Medulla oblongata (tissue), 1 donor: Measurements from ENCODE around the gene SPDYE6.
"Not testable (repeated sequence)": the region's sequence is repeated elsewhere in the genome, so short reads cannot be mapped to it uniquely, and the experiment has no call there.

Experiments used
- DNase-seq: peaks from one replicate; pipeline ENCODE4 v3.0.0-alpha.2; 2015; ENCODE audit errors: extremely low spot score

Gene SPDYE6

DNA sequence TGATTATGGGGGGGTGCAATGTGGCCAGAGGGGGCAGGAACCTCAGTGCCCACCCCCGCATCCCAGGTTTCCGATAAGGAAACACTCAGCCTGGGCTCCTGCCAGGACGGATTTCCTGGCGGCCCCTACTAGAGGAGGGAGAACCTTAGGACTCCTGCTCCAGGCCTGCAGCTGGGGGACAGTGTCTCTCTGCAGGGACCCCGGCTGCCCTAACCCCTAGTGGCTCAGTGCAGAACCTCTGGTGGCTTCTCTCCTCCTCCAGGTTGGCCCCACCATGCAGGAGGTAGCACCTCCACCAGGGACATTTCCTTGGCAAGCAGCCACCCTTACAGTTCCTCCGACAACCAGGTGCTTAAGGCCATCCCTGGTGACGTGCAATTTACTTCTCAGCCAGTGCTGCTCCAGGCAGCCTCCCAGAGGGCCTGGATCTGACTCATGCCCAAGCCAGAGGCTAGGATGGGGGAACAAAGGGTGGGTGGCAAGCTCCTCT, 37.7 kb downstream of the SPDYE6 start:
- no peak for DNase-seq

DNA sequence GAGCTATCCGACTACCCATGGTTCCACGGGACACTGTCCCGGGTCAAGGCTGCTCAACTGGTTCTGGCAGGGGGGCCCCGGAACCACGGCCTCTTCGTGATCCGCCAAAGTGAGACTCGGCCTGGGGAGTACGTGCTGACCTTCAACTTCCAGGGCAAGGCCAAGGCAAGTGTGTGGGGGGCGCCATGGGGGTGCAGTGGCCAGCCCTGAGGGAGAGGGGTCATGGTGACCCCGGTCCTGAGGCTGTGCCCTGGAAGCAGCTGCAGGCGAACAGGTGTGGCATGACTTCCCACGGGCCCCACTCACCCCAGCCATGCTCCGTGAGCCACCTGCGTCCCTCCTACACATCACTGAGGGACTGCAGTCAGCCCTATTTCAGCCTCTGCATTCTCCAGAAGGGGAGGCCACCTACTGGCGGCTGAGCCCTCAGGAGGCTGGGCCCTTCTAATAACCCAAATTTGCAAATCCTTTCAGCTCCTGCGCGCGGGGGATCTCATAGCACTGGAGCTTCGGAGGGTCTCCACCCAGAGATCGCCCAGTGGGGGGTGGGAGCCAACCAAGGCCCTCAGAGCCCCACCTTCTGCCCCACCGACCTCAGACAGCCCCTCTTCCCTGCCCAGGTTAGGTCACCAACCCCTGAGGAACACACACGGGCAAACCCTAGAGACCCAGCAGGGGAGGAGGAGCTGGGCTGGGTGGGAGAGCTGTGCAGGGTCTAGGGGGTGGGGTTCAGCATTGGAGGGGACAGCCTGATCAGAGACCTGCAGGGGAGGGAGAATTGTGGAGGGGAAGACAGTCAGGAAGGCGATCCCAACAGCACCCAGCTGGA, 38.8 kb downstream of the SPDYE6 start:
- no peak for DNase-seq

DNA sequence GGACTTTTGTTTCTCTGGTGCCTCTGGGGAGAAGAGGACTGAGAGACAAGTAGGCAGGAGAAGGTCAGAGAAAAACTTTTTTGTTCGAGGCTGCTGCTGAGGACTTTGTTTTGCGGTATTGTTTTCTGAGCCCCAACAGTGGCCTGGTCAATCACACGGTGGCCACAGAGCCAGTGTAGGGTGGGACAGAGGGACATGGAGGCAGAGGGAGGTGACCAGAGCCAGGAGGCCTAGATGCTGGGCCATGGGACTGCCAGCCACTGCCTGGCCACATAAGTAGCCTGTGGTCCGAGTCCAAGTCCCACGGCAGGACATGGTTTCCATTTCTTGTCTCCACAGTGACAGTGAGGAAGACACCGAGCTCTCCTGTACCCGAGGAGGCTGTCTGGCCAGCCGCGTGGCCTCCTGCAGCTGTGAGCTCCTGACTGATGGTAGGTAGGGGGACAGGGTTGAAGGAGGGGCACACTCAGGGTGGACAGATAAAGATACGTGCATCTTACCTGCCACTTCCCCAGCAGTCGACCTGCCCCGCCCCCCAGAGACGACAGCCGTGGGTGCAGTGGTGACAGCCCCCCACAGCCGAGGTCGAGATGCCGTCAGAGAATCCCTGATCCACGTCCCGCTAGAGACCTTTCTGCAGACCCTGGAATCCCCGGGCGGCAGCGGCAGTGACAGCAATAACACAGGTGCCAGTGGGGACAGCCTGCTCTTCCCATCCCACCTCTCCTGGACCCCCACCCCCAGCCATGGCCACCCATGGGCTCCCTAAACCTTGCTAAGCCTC, 42.1 kb downstream of the SPDYE6 start:
- no peak for DNase-seq

DNA sequence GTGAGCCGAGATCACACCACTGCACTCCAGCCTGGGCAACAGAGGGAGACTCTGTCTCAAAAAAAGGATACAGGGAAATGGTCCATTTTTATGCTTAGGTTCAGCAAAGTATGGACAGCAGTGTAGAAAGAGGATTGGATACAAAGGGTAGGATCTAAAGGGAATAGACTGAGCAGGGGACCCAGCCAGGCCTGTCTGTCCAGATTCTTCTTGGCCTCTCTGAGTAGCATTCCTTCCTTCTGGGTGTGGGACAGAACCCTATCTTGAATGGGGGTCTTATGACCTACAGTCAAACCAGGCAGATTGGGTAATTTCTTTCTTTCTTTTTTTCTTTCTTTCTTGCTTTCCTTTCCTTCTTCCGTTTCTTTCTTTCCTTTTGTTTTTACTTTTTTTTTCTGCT, 43.9 kb downstream of the SPDYE6 start:
- no peak for DNase-seq

DNA sequence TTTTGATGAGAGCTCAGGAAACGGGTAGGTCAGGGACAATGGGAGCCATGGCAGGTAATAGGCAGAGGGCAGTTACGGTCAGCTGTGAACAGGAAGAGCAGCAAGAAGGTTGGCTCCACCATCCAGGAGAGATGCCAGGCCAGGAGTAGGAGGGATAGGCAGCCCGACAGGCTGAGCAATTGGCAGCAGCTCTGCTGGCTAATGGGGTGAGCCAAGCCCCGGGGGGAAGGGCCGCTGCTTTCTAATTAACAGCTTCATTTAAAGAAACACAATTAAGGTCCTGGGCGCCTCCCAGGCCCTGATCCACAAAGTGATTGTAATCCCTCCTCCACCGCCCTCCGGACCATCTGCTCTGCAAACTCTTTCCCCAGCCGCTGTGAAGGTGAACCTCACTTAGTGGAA, 45.8 kb downstream of the SPDYE6 start:
- peak; percentile 36 for DNase-seq

DNA sequence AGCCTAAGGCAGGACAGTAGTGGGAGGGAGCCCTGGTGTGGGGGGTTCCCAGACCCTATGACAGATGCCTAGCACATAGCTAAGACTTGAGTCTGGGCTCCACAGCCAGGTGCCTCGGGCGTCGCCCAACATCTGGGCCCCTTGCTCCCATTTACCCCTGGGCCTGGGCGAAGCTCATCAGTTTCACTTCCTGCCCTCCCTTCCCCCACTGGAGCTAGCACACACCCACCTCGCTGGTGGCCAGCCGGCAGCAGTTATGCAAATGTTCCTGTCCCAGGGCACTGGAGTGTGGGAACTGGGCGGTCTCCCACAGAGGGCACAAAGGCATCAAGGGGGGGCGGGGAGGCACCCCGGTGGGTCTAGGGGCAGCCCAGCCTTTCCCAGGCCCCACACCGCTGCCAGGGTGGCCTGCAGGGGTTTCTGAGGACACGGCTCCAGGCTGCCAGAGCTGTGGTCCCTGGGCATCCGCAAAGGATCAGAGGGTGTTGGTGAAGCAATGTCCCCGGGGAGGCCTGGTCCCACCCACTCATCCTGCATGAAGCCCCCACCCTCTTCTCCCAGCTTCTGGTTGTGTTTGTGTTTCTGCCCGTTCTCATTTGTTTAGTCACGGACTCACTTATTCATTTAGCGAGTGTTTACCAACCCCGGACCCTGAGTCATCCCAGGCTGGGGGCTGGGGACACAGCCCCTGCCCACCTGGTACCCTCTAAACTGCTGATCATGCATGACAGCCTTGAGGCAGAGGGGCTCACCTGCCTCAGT, 49.1 kb downstream of the SPDYE6 start:
- DNase-seq = peak; percentile 77

DNA sequence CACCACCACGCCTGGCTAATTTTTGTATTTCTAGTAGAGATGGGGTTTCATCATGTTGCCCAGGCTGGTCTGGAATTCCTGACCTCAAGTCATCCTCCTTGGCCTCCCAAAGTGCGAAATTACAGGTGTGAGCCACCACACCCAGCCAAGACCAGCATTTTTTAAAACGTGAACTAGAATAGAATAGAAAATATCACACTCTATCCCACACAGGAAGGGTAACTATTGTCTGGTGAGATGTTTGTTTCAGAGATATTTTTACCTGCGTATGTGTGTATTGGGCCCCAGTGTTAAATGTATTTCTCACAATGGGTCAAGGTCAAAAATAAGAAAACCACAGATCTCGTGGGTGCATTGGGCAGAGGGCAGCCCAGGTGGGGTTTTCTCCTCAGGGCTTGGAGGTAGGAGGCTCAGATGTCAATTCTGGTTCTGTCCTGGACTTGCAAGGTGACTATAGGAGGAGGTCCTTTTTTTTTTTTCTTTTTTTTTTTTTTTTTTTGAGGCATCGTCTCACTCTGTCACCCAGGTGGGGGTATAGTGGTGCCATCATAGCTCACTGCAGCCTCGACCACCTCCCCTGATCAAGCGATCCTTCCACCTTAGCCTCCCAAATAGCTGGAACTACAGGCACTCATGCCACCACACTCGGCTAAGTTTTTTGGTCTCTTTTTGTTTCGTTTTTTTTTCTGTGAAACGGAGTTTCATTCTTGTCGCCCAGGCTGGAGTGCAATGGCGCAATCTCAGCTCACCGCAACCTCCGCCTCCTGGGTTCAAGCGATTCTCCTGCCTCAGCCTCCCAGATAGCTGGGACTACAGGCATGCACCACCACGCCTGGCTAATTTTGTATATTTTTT, 50.6 kb downstream of the SPDYE6 start:
- DNase-seq = no peak

DNA sequence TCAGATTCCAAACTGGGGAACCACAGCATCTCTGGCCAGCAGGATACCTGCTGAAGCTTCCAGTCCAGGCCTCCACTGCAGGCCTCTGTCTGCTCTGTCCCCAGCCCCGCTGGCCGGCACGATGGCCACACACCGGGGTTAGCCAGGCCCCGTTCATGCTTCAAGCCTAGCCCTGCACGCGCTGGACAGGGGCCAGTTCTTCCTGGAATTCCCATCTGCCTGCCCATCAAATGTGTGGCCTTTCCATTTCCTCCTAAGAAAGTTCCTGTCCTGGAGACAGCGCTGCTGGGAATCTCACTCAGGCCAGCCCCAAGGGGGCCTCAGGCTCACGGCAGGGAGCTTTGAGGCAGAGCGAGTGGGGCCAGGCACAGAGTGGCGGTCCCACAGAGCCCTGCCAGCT, 51.6 kb downstream of the SPDYE6 start:
- DNase-seq = no peak

DNA sequence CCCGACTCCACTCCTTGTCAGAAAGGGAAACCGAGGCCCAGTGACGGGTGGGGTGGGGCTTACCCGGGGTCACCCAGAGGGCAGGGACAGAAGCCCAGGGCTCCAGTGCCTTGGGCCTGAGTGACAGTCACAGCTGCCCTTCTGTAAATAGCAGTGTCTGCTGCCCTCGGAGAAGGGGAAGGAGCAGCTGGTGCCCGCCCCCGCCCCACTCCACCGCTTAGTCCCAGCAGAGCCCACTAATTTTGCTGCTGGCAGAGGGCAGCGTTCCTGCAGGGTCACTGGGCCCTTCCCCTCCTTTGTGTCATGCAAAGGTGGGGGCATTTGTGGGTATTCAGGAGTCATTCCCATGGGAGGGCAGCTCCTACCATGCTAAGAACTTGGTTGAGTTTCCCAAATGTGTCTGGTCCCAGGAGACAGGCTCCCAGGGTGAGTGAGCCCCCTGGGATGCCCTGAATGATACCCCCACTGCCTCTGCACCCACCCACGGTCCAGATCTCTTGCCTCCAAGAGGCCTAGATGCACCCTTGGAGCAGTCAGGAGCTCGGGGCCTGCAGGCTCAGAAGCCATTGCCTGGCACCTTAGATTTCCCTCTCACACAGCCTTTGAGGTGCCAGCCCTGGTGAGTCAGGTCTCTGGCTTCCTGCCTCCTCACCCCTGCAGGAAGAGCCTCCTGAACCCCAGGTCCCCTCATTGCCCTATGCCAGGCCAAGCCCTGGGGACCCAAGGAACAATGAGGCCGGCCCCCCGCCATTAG, 52.4 kb downstream of the SPDYE6 start:
- DNase-seq = no peak

DNA sequence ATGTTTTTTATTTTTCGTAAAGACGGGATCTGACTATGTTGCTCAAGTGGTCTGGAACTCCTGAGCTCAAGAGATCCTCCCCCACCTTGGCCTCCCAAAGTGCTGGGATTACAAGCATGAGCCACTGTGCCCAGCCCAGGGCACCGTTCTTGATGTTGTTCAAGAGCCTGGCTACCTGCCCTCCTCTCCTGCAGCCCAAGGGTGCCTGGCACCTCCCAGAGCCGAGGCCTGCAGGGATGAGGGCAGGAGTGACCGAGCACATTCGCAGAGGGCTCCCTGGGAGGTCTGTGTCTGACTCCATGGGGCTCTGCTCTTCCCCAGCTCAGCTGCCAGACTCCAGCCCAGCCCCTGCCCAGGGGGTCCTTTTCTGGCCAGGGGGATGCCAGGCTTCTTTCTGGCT, 54.2 kb downstream of the SPDYE6 start:
- DNase-seq = no peak

DNA sequence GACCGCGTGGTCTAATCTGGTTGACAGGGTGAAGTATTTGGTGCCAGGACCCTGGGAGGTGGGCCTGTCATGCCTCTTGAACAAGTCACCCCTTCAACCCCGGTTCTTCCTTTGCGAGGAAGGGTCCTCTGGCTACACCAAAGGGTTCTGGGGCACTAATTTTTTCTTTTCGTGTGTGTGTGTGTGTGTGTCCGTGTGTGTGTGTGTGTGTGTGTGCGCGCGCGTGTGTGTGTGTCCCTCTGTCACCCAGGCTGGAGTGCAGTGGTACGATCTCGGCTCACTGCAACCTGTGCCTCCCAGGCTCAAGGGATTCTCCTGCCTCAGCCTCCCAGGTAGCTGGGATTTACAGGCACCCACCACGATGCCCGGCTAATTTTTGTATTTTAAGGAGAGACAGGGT, 54.9 kb downstream of the SPDYE6 start:
- DNase-seq = not testable (repeated sequence)

DNA sequence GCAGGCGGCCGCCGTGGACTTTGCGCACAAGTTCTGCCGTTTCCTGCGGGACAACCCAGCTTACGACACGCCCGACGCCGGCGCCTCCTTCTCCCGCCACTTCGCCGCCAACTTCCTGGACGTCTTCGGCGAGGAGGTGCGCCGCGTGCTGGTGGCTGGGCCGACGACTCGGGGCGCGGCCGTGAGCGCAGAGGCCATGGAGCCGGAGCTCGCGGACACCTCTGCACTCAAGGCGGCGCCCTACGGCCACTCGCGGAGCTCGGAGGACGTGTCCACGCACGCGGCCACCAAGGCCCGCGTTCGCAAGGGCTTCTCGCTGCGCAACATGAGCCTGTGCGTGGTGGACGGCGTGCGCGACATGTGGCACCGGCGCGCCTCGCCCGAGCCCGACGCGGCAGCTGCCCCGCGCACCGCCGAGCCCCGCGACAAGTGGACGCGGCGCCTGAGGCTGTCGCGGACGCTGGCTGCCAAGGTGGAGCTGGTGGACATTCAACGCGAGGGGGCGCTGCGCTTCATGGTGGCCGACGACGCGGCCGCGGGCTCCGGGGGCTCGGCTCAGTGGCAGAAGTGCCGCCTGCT, 55.5 kb downstream of the SPDYE6 start:
- no peak for DNase-seq

DNA sequence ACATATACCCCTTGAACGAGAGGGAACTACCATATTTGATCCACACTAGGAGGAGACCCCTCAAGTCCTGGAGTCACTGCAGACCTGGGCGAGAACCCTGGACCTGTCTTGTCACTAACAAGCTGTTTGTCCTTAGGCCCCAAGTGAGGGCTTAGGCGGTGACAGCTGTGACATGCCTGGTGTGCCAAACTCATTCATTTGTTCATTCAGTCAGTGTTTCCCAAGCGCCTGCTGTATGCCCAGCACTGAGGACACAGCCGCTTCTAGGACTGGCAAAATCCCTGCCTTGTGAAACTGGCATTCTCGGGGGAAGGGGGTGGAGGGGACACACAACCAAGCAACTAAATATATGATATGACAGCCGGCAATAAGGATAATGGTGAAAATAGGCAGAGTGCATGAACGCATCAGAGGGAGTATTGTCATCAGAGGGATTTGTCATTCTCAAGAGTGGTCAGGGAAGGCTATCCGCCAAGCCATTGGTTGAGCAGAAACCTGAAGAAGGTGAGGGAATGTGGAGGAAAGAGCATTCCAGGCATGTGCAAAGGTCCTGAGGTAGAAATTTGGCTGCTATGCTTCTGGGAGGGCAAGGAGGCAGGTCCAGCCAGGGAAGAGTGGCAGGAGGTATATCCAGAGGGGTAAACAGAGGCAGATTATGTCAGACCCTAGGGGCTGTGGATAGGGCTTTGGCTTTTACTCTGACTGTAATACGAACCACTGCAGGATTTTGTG, 58.6 kb downstream of the SPDYE6 start:
- DNase-seq = no peak

DNA sequence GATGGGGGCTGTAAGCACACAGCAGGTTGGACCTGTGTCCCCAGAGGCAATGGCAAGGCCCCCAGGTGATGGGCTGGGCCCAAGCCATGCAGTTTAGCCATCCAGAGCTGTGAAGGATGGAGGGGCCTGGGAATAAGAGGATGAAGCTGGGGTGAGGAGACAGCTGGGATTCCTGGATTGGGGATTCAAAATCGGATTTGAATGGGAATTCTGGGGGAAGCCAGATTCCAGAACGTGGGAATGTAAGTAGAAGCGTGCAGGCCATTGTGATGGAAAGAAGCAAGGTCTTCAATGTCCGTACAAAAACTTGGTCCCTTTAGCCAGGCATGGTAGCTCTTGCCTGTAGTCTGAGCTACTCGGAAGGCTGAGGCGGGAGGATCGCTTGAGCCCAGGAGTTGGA, 59.7 kb downstream of the SPDYE6 start:
- DNase-seq = no peak

DNA sequence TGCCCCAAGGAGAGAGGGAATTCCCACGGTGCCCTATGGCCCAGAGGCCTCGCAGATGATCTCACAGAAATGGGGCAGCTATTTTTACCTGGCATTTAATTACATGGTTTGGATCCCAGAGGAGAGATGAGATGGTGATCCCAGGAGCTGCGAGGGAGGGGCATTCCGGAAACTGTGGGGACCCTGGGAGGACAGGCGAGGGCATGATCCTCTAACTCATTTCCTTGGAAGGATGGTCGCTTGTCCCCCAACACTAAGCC, 60.1 kb downstream of the SPDYE6 start:
- no peak for DNase-seq
